Testis (tissue), 2 donors: ENCODE results near the gene KLHL40.

Source experiments
- POLR2A ChIP-seq: fragments of 450-650 bp; IDR thresholded peaks from one replicate; pipeline ENCODE4 v1.6.1; 2017; ENCODE audit warnings: antibody characterized with exemption, mild to moderate bottlenecking, moderate library complexity
- TF ChIP-seq, protein P1 (sequence below), 3 experiments: fragments of 450-650 bp in 2 of 3; fragments of 200-600 bp in 1 of 3; sonication (generic) in 1 of 3; IDR thresholded peaks; one replicate each; pipeline ENCODE4 v1.5.1; 2016 to 2019; ENCODE audit warnings: antibody characterized with exemption in 3 of 3, mild to moderate bottlenecking in 2 of 3, moderate library complexity in 1 of 3

DNA sequence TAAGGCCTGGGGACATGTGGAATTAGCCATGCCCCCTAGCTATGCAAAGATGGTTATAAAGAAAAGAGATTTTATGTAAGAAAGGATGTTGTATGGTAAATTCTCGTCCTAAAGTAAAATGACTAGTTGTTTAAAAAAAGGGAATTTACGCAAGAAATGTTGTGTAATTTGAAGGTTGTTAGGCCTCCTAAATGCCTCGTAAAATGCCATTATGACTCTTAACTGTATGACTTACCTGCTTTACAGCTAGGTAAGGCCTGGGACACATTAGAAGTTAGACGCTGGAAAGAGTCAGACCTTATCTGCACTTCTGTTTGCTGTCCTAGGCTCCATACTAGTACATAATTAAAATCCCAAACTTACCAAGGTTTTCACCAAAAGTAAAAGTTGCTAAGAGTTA, 34.8 kb downstream of the KLHL40 start:
- TF ChIP-seq, protein P1, sequence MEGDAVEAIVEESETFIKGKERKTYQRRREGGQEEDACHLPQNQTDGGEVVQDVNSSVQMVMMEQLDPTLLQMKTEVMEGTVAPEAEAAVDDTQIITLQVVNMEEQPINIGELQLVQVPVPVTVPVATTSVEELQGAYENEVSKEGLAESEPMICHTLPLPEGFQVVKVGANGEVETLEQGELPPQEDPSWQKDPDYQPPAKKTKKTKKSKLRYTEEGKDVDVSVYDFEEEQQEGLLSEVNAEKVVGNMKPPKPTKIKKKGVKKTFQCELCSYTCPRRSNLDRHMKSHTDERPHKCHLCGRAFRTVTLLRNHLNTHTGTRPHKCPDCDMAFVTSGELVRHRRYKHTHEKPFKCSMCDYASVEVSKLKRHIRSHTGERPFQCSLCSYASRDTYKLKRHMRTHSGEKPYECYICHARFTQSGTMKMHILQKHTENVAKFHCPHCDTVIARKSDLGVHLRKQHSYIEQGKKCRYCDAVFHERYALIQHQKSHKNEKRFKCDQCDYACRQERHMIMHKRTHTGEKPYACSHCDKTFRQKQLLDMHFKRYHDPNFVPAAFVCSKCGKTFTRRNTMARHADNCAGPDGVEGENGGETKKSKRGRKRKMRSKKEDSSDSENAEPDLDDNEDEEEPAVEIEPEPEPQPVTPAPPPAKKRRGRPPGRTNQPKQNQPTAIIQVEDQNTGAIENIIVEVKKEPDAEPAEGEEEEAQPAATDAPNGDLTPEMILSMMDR (IDR thresholded peaks at IDR 0.05), result no peak
- no peak for TF ChIP-seq POLR2A
